Adrenal gland (tissue), 12 donors: ENCODE data around the gene MARVELD3. TPM values are rescaled to one million over a fixed set of nuclear protein-coding genes. Genes with fewer than 3 reads are reported as not detected.
"Not testable (repeated sequence)": the region's sequence is repeated elsewhere in the genome, so short reads cannot be mapped to it uniquely, and the experiment has no call there.

Source experiments
- DNase-seq, 7 donors: peaks; one replicate each; pipeline ENCODE4 v3.0.0-alpha.2; 2019 to 2020
- H3K27ac ChIP-seq, 5 donors: fragments of 200-600 bp; sonication (generic) in 4 of 5; 1 replicate in 3 of 5; 2 replicates in 2 of 5; pipeline versions ENCODE4 v1.5.1 to v1.8.0; 2016 to 2020; ENCODE audit warnings: mild to moderate bottlenecking in 1 of 5
- H3K27me3 ChIP-seq: fragments of 200-600 bp; 2 replicates; pipeline ENCODE4 v1.8.0; 2021
- H3K36me3 ChIP-seq, 2 donors: fragments of 200-600 bp; replicated peaks in 1 of 2; 1 replicate in 1 of 2; 2 replicates in 1 of 2; pipeline versions ENCODE4 v1.5.1 to v1.8.0; 2018 to 2022
- H3K4me1 ChIP-seq, 2 donors: fragments of 200-600 bp; replicated peaks in 1 of 2; 1 replicate in 1 of 2; 2 replicates in 1 of 2; pipeline versions ENCODE4 v1.5.1 to v1.8.0; 2018 to 2021
- H3K4me3 ChIP-seq, 4 donors: fragments of 200-600 bp; sonication (generic) in 3 of 4; one replicate each; pipeline ENCODE4 v1.5.1; 2016 to 2018
- H3K9me3 ChIP-seq, 3 donors: fragments of 200-600 bp; sonication (generic) in 1 of 3; replicated peaks in 1 of 3; 1 replicate in 2 of 3; 2 replicates in 1 of 3; pipeline versions ENCODE4 v1.5.1 to v1.8.0; 2016 to 2021
- CTCF ChIP-seq, 6 experiments: fragments of 450-650 bp in 4 of 6; fragments of 200-600 bp in 2 of 6; sonication (generic) in 1 of 6; IDR thresholded peaks; 1 replicate in 5 of 6; 2 replicates in 1 of 6; pipeline versions ENCODE4 v1.5.1 to v1.8.0; 2016 to 2021; ENCODE audit warnings: antibody characterized with exemption in 6 of 6, mild to moderate bottlenecking in 2 of 6, moderate library complexity in 1 of 6
- POLR2A ChIP-seq, 2 donors: fragments of 450-650 bp; IDR thresholded peaks; one replicate each; pipeline ENCODE4 v1.6.1; 2017; ENCODE audit warnings: antibody characterized with exemption in 2 of 2, mild to moderate bottlenecking in 2 of 2, moderate library complexity in 1 of 2
- WGBS, 4 donors: extraction: QIAGEN DNeasy Blood & Tissue Kit in 2 of 4; methylation state at CpG; one replicate each; pipeline versions ENCODE4 v1.1.5 to v1.1.7; 2013 to 2017; 5-methylcytosine and 5-hydroxymethylcytosine counted together
- intact Hi-C, 2 donors: fragments of 100-400 bp; cut with DNase I; formaldehyde crosslinking; loops; one replicate each; pipeline versions ENCODE4 v1.14.1 to v1.15.0; 2022 to 2023
- polyA plus RNA-seq, 3 donors: library from polyadenylated mRNA; stranded (reverse); fragments of 200-250 nt in 2 of 3; fragments of 350-450 nt in 1 of 3; fragmentation: Illumina TruSeq in 1 of 3; extraction: RNeasy Lipid Tissue Mini Kit (QIAGEN cat#74804) in 1 of 3; gene quantifications; one replicate each; pipeline ENCODE4 v1.2.3, GENCODE V29; 2013 to 2014
- small RNA-seq, 2 donors: library from RNA; depleted of rRNA; stranded (forward); fragments of <200 nt; gene quantifications; one replicate each; pipeline ENCODE3, GENCODE V24; 2016
- total RNA-seq, 9 donors: library from RNA; depleted of rRNA in 4 of 9; stranded (reverse); fragments of >200 nt in 4 of 9; fragments of 120-200 nt in 1 of 9; fragmentation: NEBNext Ultra II Directional in 1 of 9; extraction: Animal tissue kit (Norgen Biotek cat#: 25700) in 1 of 9; gene quantifications; one replicate each; pipeline versions ENCODE4 v1.1.0 to v1.2.4, GENCODE V29; 2013 to 2023
- donor health status: healthy with polysubstance abuse.
- donor health status: Bipolar disorder and iron deficiency.
- donor health status: DM: yes; HTN: yes; CAD: no.
- donor health status: DM: no; HTN: no; CAD: no.
- donor health status: DM: no; HTN: no; CAD: no.
- donor health status: DM: yes; HTN: yes; CAD: no.

MARVELD3 gene
- total and polyA plus RNA-seq, 12 donors: 0.07 to 0.27 (median 0.17) TPM; not detected in 6

GRCh38 chr16:71675380-71675779 lies 49.4 kb downstream of the MARVELD3 start:
- intact Hi-C loops: no loop called here
- H3K36me3 ChIP-seq: peaks cover 0 to 16% of the 10 kb centered on the region in 2 donors

GRCh38 chr16:71676236-71676635 lies 50.3 kb downstream of the MARVELD3 start:
- intact Hi-C loops: no loop called here
- DNase-seq: no peak
- Histone ChIP-seq H3K4me1 (no peaks in the 10 kb centered on the region), H3K4me3 (no peak overlapping the region), H3K36me3 (peaks cover 0 to 19% of the 10 kb centered on the region in 2 donors), H3K27me3 (no peaks in the 10 kb centered on the region), H3K9me3 (no peaks in the 10 kb centered on the region), H3K27ac (no peak overlapping the region)
- 88 to 94% (median 91%) methylated on average over 5 of the region's 5 CpGs for WGBS, 4 donors
- no peak for TF ChIP-seq CTCF (IDR thresholded peaks at IDR 0.05)
- TF ChIP-seq POLR2A (IDR thresholded peaks at IDR 0.05): no peak

More at GRCh38 chr16:71675380-71675779, 49.4 kb downstream of the MARVELD3 start:
- WGBS, 4 donors: 91 to 98% (median 95%) methylated on average over 3 of the region's 3 CpGs
- H3K4me3 ChIP-seq: no peak overlapping the region
- no peak overlapping the region for H3K27ac ChIP-seq
- TF ChIP-seq CTCF (IDR thresholded peaks at IDR 0.05): no peak
- TF ChIP-seq POLR2A (IDR thresholded peaks at IDR 0.05): no peak
- H3K4me1 ChIP-seq: no peaks in the 10 kb centered on the region
- H3K27me3 ChIP-seq: no peaks in the 10 kb centered on the region
- no peak for DNase-seq
- H3K9me3 ChIP-seq: no peaks in the 10 kb centered on the region

- no peak overlapping the region for H3K4me3 ChIP-seq
- intact Hi-C loops: no loop called here
- no peak overlapping the region for H3K27ac ChIP-seq
- peaks cover 0 to 10% of the 10 kb centered on the region in 2 donors for H3K36me3 ChIP-seq
- TF ChIP-seq CTCF (IDR thresholded peaks at IDR 0.05): no peak
- TF ChIP-seq POLR2A (IDR thresholded peaks at IDR 0.05): no peak
- no peaks in the 10 kb centered on the region for H3K9me3 ChIP-seq
- H3K4me1 ChIP-seq: no peaks in the 10 kb centered on the region
- no peaks in the 10 kb centered on the region for H3K27me3 ChIP-seq
- no peak for DNase-seq
- WGBS, 4 donors: 51 to 54% (median 53%) methylated on average over 2 of the region's 2 CpGs
Observed at GRCh38 chr16:71681360-71681759, 55.4 kb downstream of the MARVELD3 start.

GRCh38 chr16:71684280-71684679 lies 58.3 kb downstream of the MARVELD3 start:
- H3K27me3 ChIP-seq, intact Hi-C loops, DNase-seq, H3K4me3 ChIP-seq, H3K9me3 ChIP-seq, H3K36me3 ChIP-seq, H3K4me1 ChIP-seq, H3K27ac ChIP-seq: not testable (repeated sequence)
- WGBS, 4 donors: 92 to 99% (median 97%) methylated on average over 12 of the region's 12 CpGs

Small RNAs within 50 kb of the gene (small RNA-seq; reads per million reads assigned to genes)
- 0 reads per million in 2 donors for gene RNU6-208P

Other genes starting within 250 kb of the MARVELD3 start
- not detected for gene TLE7, start 184.1 kb upstream of the MARVELD3 start, total RNA-seq
- gene TLE7, start 184.1 kb upstream of the MARVELD3 start, polyA plus RNA-seq: not detected
- 10 to 100 TPM in 1 of 9 donors, 1 to 10 TPM in 8; 1.7 to 10.4 (median 7.0) TPM for gene ZNF23, start 163.9 kb upstream of the MARVELD3 start, total RNA-seq
- 10 to 100 TPM; 11.0 to 34.2 (median 16.6) TPM for gene ZNF23, start 163.9 kb upstream of the MARVELD3 start, polyA plus RNA-seq
- gene ZNF19, start 136.9 kb upstream of the MARVELD3 start, total RNA-seq: 10 to 100 TPM in 1 of 9 donors, 1 to 10 TPM in 7, under 1 TPM in 1; 0.24 to 10.4 (median 6.8) TPM
- 1 to 10 TPM; 2.6 to 4.2 (median 3.9) TPM for gene ZNF19, start 136.9 kb upstream of the MARVELD3 start, polyA plus RNA-seq
- gene CHST4, start 99.8 kb upstream of the MARVELD3 start, total RNA-seq: 1 to 10 TPM in 8 of 9 donors, under 1 TPM in 1; 0.83 to 7.6 (median 2.5) TPM
- 1 to 10 TPM in 1 of 3 donors, under 1 TPM in 2; 0.47 to 1.9 (median 0.64) TPM for gene CHST4, start 99.8 kb upstream of the MARVELD3 start, polyA plus RNA-seq
- gene TAT, start 49.1 kb upstream of the MARVELD3 start, total RNA-seq: 1 to 10 TPM in 2 of 9 donors, under 1 TPM in 3, not detected in 4; 0.06 to 1.3 (median 0.21) TPM
- under 1 TPM; 0.03 to 0.81 (median 0.08) TPM for gene TAT, start 49.1 kb upstream of the MARVELD3 start, polyA plus RNA-seq
- gene PHLPP2, start 98.5 kb downstream of the MARVELD3 start, total RNA-seq: 10 to 100 TPM in 1 of 9 donors, 1 to 10 TPM in 8; 4.1 to 11.3 (median 7.9) TPM
- 1 to 10 TPM; 2.8 to 6.0 (median 4.2) TPM for gene PHLPP2, start 98.5 kb downstream of the MARVELD3 start, polyA plus RNA-seq
- 100 to 1,000 TPM in 3 of 9 donors, 10 to 100 TPM in 6; 63.8 to 132 (median 88.7) TPM for gene AP1G1, start 182.7 kb downstream of the MARVELD3 start, total RNA-seq
- 10 to 100 TPM; 22.8 to 83.3 (median 26.9) TPM for gene AP1G1, start 182.7 kb downstream of the MARVELD3 start, polyA plus RNA-seq
- 10 to 100 TPM; 12.8 to 27.1 (median 20.0) TPM for gene ATXN1L, start 219.8 kb downstream of the MARVELD3 start, total RNA-seq
- 10 to 100 TPM in 1 of 3 donors, 1 to 10 TPM in 2; 4.9 to 14.5 (median 6.7) TPM for gene ATXN1L, start 219.8 kb downstream of the MARVELD3 start, polyA plus RNA-seq